ENCODE measurements around the gene HEXB.

HEXB gene

DNA sequence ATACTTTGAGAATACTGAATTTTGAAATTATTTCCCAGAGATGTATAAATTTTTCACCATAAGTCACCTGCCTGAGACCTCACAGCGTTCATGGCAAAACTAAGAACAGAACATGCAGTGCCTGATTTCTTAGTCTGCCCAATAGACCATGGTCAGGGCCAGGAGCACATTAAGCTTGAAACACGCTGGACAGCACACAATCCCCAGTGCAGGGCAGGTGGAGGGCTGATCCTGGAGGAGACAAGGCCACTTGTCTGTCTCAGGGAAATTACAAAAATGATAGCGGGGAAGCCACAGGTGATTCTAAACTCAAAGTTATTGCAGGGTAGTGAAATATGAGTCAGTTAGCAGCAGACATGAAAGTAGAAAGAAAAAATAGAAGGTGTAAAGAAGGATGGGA lies 25.9 kb upstream of the HEXB start:
- Histone ChIP-seq H3K4me3 (ENCODE audit: low read length in 2 of 2) (no peak overlapping the region), H3K36me3 (ENCODE audit: control insufficient read depth in 2 of 2, insufficient read depth in 2 of 2, low read length in 2 of 2) (no peaks in the 10 kb centered on the region), H3K27ac (ENCODE audit: low read length) (no peak overlapping the region), H3K9ac (ENCODE audit: low read length in 2 of 2) (no peak overlapping the region), H3K4me1 (ENCODE audit: control insufficient read depth, insufficient read depth, low read length) (no peaks in the 10 kb centered on the region), H3K9me3 (ENCODE audit: control insufficient read depth in 2 of 2, low read length in 2 of 2) (no peaks in the 10 kb centered on the region), H3K27me3 (ENCODE audit: control insufficient read depth in 1 of 2, insufficient read depth in 2 of 2, low read length in 2 of 2) (no peaks in the 10 kb centered on the region)

DNA sequence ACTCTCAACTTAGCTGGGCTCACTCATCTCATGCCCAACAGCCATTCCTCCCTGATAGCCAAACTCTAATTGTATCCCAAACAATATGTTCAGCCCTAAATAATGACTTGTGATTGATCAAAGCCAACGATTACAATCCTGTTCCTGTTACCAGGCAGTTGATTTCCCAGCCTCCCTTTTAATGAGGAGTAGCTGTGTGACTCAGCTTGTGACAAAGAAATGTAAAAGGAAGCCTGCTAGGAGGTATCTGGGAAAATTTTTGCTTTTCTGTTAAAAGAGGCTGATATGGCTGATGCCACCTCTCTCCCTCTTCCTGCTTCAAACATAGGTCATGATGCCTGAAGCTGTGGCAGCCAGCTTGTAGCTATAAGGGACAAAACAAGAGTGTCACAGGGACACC lies 24.9 kb upstream of the HEXB start:
- no peaks in the 10 kb centered on the region for H3K4me1 ChIP-seq (ENCODE audit: control insufficient read depth, insufficient read depth, low read length)
- no peaks in the 10 kb centered on the region for H3K36me3 ChIP-seq (ENCODE audit: control insufficient read depth in 2 of 2, insufficient read depth in 2 of 2, low read length in 2 of 2)
- H3K27me3 ChIP-seq (ENCODE audit: control insufficient read depth in 1 of 2, insufficient read depth in 2 of 2, low read length in 2 of 2), result no peaks in the 10 kb centered on the region
- H3K4me3 ChIP-seq (ENCODE audit: low read length in 2 of 2), result no peak overlapping the region
- no peak overlapping the region for H3K9ac ChIP-seq (ENCODE audit: low read length in 2 of 2)
- H3K27ac ChIP-seq (ENCODE audit: low read length), result no peak overlapping the region
- no peaks in the 10 kb centered on the region for H3K9me3 ChIP-seq (ENCODE audit: control insufficient read depth in 2 of 2, low read length in 2 of 2)

DNA sequence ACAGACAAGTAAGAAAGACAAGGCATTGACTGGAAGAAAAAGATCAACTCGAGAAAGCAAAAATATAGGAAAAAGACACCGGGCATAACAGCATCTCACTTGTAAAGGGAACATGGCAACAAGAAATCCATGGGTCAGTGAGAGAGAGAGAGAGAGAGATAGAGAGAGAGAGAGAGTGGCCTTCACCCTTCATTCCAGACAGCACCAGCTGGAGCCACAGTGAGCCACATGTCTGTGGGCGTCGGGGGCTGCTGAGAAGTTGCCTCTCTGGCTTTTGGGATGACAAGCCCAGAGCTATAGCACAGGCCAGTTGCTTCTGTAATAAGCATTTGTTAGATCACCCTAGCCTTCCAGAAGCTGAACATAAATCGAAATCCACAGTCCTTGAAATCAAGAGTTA lies 24.2 kb upstream of the HEXB start:
- H3K9ac ChIP-seq (ENCODE audit: low read length in 2 of 2), result no peak overlapping the region
- H3K4me3 ChIP-seq (ENCODE audit: low read length in 2 of 2), result no peak overlapping the region
- no peaks in the 10 kb centered on the region for H3K4me1 ChIP-seq (ENCODE audit: control insufficient read depth, insufficient read depth, low read length)
- no peaks in the 10 kb centered on the region for H3K36me3 ChIP-seq (ENCODE audit: control insufficient read depth in 2 of 2, insufficient read depth in 2 of 2, low read length in 2 of 2)
- H3K27ac ChIP-seq (ENCODE audit: low read length), result no peak overlapping the region
- H3K27me3 ChIP-seq (ENCODE audit: control insufficient read depth in 1 of 2, insufficient read depth in 2 of 2, low read length in 2 of 2), result no peaks in the 10 kb centered on the region
- no peaks in the 10 kb centered on the region for H3K9me3 ChIP-seq (ENCODE audit: control insufficient read depth in 2 of 2, low read length in 2 of 2)

DNA sequence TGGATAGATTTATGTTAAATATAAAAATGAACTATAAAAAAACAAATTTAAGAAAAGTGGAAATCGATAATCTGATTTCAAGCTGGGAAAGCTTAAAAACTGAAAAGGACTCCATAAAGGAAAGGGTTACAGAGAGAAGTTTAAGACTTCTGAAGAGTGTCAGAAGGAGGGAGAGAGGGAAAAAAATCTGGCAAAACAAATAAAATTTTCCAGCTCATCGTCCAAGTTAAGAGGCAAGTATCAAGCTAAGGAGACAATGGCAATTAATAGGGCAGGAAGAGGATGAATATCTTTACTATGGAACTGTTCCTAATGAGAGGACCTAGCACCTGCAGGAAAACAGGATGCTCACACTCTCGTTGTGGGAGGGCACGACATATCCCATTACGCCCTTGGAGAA lies 20.5 kb upstream of the HEXB start:
- Histone ChIP-seq H3K4me1 (ENCODE audit: control insufficient read depth, insufficient read depth, low read length) (no peaks in the 10 kb centered on the region), H3K9me3 (ENCODE audit: control insufficient read depth in 2 of 2, low read length in 2 of 2) (no peaks in the 10 kb centered on the region), H3K4me3 (ENCODE audit: low read length in 2 of 2) (no peak overlapping the region), H3K36me3 (ENCODE audit: control insufficient read depth in 2 of 2, insufficient read depth in 2 of 2, low read length in 2 of 2) (no peaks in the 10 kb centered on the region), H3K9ac (ENCODE audit: low read length in 2 of 2) (no peak overlapping the region), H3K27me3 (ENCODE audit: control insufficient read depth in 1 of 2, insufficient read depth in 2 of 2, low read length in 2 of 2) (no peaks in the 10 kb centered on the region), H3K27ac (ENCODE audit: low read length) (no peak overlapping the region)

DNA sequence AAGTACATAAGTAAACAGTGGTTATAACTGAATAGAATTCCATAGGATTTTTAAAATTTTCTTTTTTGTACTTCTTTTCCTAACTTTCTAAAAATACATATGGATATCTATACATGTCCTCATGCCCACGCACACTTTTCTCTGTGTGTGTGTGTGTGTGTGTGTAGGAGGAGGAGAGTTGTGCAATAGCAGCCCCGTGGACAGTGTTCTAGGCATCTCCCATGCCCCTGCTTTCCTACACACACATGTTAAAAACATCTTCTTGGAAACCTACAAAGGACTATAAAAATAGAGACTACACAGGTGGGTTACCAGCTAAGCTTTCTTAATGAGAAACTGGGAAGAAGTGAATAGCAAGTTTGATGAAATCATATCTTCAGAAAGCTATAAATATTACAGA lies 19.8 kb upstream of the HEXB start:
- H3K27ac ChIP-seq (ENCODE audit: low read length), result no peak overlapping the region
- no peaks in the 10 kb centered on the region for H3K36me3 ChIP-seq (ENCODE audit: control insufficient read depth in 2 of 2, insufficient read depth in 2 of 2, low read length in 2 of 2)
- no peak overlapping the region for H3K4me3 ChIP-seq (ENCODE audit: low read length in 2 of 2)
- no peak overlapping the region for H3K9ac ChIP-seq (ENCODE audit: low read length in 2 of 2)
- H3K27me3 ChIP-seq (ENCODE audit: control insufficient read depth in 1 of 2, insufficient read depth in 2 of 2, low read length in 2 of 2), result no peaks in the 10 kb centered on the region
- no peaks in the 10 kb centered on the region for H3K9me3 ChIP-seq (ENCODE audit: control insufficient read depth in 2 of 2, low read length in 2 of 2)
- H3K4me1 ChIP-seq (ENCODE audit: control insufficient read depth, insufficient read depth, low read length), result no peaks in the 10 kb centered on the region

DNA sequence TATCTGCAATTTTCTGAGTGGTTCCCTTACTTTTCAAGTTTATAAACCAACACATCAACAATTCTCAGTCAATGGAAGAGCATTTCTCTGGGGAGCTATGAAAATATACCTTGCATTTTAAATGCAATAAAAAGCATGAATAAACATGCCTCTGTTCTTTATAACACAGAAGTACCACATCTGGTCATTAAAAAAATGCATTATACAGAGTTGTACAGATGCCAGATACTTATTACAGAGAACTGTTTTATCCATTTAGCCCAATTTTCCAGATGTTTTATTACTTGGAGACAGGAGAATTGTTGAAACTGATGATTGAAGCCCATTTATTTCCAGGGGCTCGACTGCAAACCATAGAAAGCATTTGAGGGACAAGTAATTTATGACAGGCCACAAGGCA lies 19.2 kb upstream of the HEXB start:
- Histone ChIP-seq H3K9ac (ENCODE audit: low read length in 2 of 2) (no peak overlapping the region), H3K36me3 (ENCODE audit: control insufficient read depth in 2 of 2, insufficient read depth in 2 of 2, low read length in 2 of 2) (no peaks in the 10 kb centered on the region), H3K9me3 (ENCODE audit: control insufficient read depth in 2 of 2, low read length in 2 of 2) (no peaks in the 10 kb centered on the region), H3K27me3 (ENCODE audit: control insufficient read depth in 1 of 2, insufficient read depth in 2 of 2, low read length in 2 of 2) (no peaks in the 10 kb centered on the region), H3K27ac (ENCODE audit: low read length) (no peak overlapping the region), H3K4me3 (ENCODE audit: low read length in 2 of 2) (no peak overlapping the region), H3K4me1 (ENCODE audit: control insufficient read depth, insufficient read depth, low read length) (no peaks in the 10 kb centered on the region)

DNA sequence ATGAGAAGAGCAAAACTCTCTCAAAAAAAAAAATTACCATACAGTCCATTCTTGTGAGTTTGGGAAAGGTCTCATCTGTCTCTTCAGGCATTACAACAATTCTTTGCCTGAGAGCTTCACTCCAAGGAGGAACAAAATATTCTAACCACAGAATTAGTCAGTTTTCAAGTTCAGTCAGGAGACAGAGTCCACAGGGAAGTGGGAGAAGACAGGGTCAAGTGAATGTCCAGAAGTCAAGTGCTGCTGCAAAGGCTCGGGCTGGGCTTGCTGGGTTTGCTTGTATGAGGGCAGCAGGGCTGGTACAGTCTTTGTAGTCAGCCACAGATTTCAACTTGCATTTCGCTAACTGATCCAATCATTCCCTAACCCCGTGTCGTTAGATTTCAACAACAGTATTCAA lies 17.6 kb upstream of the HEXB start:
- no peak overlapping the region for H3K9ac ChIP-seq (ENCODE audit: low read length in 2 of 2)
- peaks cover 2% of the 10 kb centered on the region for H3K4me1 ChIP-seq (ENCODE audit: control insufficient read depth, insufficient read depth, low read length)
- no peaks in the 10 kb centered on the region for H3K27me3 ChIP-seq (ENCODE audit: control insufficient read depth in 1 of 2, insufficient read depth in 2 of 2, low read length in 2 of 2)
- no peaks in the 10 kb centered on the region for H3K36me3 ChIP-seq (ENCODE audit: control insufficient read depth in 2 of 2, insufficient read depth in 2 of 2, low read length in 2 of 2)
- no peak overlapping the region for H3K4me3 ChIP-seq (ENCODE audit: low read length in 2 of 2)
- no peaks in the 10 kb centered on the region for H3K9me3 ChIP-seq (ENCODE audit: control insufficient read depth in 2 of 2, low read length in 2 of 2)
- no peak overlapping the region for H3K27ac ChIP-seq (ENCODE audit: low read length)

DNA sequence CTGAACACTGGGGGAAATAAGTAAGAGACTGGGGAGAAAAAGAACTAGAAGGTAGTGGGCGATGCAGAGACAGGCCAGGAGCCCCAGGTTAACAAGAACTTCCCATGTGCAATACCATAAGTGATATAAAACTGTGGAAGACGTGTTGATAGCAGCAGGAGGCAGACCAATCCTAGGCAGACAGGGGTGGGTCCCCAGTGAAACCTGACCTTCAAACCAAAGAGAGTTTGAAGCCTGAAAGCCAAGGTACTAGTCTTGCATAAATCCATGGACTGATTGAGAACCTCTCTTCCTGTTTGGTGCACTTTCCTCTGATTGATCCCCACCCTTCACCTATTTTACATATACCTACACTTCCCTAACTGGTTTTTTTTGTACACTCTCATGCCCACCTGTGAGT lies 15.2 kb upstream of the HEXB start:
- H3K36me3 ChIP-seq (ENCODE audit: control insufficient read depth in 2 of 2, insufficient read depth in 2 of 2, low read length in 2 of 2), result no peaks in the 10 kb centered on the region
- H3K4me3 ChIP-seq (ENCODE audit: low read length in 2 of 2), result no peak overlapping the region
- H3K9me3 ChIP-seq (ENCODE audit: control insufficient read depth in 2 of 2, low read length in 2 of 2), result no peaks in the 10 kb centered on the region
- H3K27ac ChIP-seq (ENCODE audit: low read length), result no peak overlapping the region
- no peaks in the 10 kb centered on the region for H3K27me3 ChIP-seq (ENCODE audit: control insufficient read depth in 1 of 2, insufficient read depth in 2 of 2, low read length in 2 of 2)
- H3K4me1 ChIP-seq (ENCODE audit: control insufficient read depth, insufficient read depth, low read length), result peaks cover 14% of the 10 kb centered on the region
- no peak overlapping the region for H3K9ac ChIP-seq (ENCODE audit: low read length in 2 of 2)

DNA sequence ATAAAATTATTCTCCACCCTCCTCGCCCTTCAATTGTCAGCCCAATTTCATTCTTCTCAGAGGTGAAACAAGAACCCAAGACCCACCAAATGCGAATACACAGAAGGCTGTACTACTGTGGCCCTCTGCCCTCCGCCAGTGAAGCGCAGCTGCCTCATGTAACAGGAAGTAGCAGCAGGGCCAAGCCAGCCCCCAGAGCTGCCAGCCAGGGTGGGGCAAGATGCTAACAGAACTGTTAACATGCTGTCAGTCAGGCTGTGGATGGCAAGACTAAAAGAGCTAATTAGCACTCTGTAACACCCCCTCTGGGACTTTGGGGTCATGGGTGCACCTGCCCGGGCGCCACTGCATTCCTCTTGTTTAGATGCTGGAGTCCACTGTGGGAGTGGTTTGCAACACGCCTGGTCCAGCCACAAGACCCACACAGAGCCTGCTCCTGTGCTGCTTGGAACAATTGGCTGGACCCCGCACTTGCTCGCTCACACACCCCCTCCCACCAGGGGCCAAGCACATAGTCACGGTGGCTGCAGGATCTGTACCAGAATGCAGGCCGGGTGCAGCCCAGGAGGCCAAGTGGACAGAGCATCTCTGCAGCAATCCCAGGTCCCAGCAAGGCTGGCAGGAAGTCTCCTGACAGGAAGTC lies 14.5 kb upstream of the HEXB start:
- Histone ChIP-seq H3K27me3 (ENCODE audit: control insufficient read depth in 1 of 2, insufficient read depth in 2 of 2, low read length in 2 of 2) (no peaks in the 10 kb centered on the region), H3K4me3 (ENCODE audit: low read length in 2 of 2) (no peak overlapping the region), H3K36me3 (ENCODE audit: control insufficient read depth in 2 of 2, insufficient read depth in 2 of 2, low read length in 2 of 2) (no peaks in the 10 kb centered on the region), H3K4me1 (ENCODE audit: control insufficient read depth, insufficient read depth, low read length) (peaks cover 14% of the 10 kb centered on the region), H3K27ac (ENCODE audit: low read length) (no peak overlapping the region), H3K9me3 (ENCODE audit: control insufficient read depth in 2 of 2, low read length in 2 of 2) (no peaks in the 10 kb centered on the region), H3K9ac (ENCODE audit: low read length in 2 of 2) (no peak overlapping the region)

DNA sequence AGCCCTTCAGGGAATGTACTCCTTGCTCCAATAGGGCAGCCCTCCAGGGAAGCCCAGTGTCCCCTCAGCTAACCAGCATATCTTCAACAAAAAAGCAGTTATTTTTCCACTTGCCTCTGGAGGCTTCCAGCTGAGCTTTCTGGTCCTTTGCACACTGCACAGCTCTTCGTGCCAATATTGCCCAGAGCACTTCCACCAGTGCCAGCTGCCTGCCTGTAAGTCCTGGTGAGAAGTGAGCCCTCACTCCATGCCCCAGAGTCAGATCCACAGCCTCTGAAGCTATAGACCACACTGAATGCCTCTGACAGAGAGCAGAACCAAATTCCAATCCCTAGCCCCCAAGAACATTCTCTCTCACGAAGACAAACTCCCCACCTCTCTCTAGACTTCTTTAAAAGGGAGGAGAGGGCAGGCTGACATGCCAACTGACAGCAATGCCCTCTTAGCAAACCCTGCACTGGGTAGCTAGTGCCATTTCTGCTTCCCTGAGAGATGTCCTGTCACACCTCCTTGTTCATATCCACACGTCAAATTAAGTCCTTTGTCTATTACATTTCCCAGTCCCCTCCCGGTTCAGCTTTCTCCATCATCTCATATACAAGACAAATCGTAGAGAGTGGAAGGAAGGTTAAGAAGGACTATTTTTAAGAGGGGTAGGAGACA lies 12.7 kb upstream of the HEXB start:
- Histone ChIP-seq H3K4me3 (ENCODE audit: low read length in 2 of 2) (peak overlapping the region in 1 of 2 donors; percentile 15), H3K36me3 (ENCODE audit: control insufficient read depth in 2 of 2, insufficient read depth in 2 of 2, low read length in 2 of 2) (no peaks in the 10 kb centered on the region), H3K27ac (ENCODE audit: low read length) (no peak overlapping the region), H3K9me3 (ENCODE audit: control insufficient read depth in 2 of 2, low read length in 2 of 2) (no peaks in the 10 kb centered on the region), H3K9ac (ENCODE audit: low read length in 2 of 2) (no peak overlapping the region), H3K27me3 (ENCODE audit: control insufficient read depth in 1 of 2, insufficient read depth in 2 of 2, low read length in 2 of 2) (no peaks in the 10 kb centered on the region), H3K4me1 (ENCODE audit: control insufficient read depth, insufficient read depth, low read length) (peaks cover 14% of the 10 kb centered on the region)

DNA sequence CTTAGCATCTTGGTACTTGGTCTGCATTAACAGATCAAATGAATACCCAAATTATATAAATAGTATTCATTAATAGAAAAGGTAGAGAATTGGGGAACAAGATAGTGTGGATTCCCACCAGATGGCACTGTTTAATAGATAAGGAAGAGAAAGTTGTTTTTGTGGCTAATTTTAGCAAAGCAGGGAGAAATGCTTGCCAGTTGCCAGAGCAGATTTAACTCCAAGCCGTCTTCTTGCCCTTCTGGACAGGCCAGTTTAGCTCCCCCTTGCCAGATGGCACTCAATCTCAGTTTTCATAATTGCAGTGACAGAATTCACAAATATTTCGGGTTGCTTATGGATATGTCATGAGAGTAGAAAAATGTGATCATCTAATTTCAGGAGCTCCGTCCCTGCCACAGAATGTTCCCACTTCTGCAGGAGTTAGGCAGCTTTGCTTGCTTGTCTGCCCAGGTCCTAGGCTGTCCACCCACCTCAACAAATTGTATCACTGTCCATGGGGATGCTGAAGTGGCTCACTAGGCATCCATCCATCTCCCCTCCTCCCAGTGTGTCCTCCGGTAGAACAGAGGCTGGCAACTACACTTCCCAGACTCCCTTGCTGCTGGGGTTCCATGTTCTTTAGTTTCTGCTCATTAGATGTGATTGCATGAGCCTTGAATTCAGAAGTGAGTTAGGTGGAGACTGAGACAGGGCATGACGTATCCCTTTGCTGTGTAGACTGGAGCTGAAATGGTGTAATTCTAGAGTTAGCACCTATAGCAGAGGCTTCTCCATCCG lies 11.8 kb upstream of the HEXB start:
- H3K27ac ChIP-seq (ENCODE audit: low read length), result no peak overlapping the region
- no peaks in the 10 kb centered on the region for H3K9me3 ChIP-seq (ENCODE audit: control insufficient read depth in 2 of 2, low read length in 2 of 2)
- no peaks in the 10 kb centered on the region for H3K27me3 ChIP-seq (ENCODE audit: control insufficient read depth in 1 of 2, insufficient read depth in 2 of 2, low read length in 2 of 2)
- peaks cover 14% of the 10 kb centered on the region for H3K4me1 ChIP-seq (ENCODE audit: control insufficient read depth, insufficient read depth, low read length)
- peak overlapping the region in 1 of 2 donors; percentile 29 for H3K9ac ChIP-seq (ENCODE audit: low read length in 2 of 2)
- no peaks in the 10 kb centered on the region for H3K36me3 ChIP-seq (ENCODE audit: control insufficient read depth in 2 of 2, insufficient read depth in 2 of 2, low read length in 2 of 2)
- peak overlapping the region; percentile 49 to 69 for H3K4me3 ChIP-seq (ENCODE audit: low read length in 2 of 2)

Data from stomach smooth muscle (tissue), 2 donors.